IMR-90 (cell line): ENCODE data around the gene MAVS. TPM values are rescaled to one million over a fixed set of nuclear protein-coding genes. Genes with fewer than 3 reads are reported as not detected.

Source experiments
- ATAC-seq: fragments of 200-7000 bp; cut with Tn5 transposase; 2 replicates; pipeline ENCODE4 v1.9.1; 2020; ENCODE audit warnings: low read depth, mild to moderate bottlenecking, moderate library complexity
- BruUV-seq: library from RNA; stranded (reverse); fragments of 400-500 nt; replicated peaks from 2 replicates; lab custom pipeline; 2021; lab: Mats Ljungman, UMichigan
- CTCF ChIA-PET: fragments of 300-600 bp; formaldehyde crosslinking; extraction: SDS; loops from one replicate; lab custom pipeline; 2021; ENCODE audit warnings: antibody characterized with exemption; lab: Yijun Ruan, JAX
- POLR2A ChIA-PET: fragments of 300-600 bp; sonication (Branson Sonifier 250); formaldehyde crosslinking; loops from one replicate; lab custom pipeline; 2022; ENCODE audit warnings: antibody characterized with exemption; ENCODE audit not compliant: unreplicated experiment; lab: Charles Lee
- DNase-seq: peaks from one replicate; pipeline ENCODE4 v3.0.0; 2013
- H2AFZ ChIP-seq: replicated peaks from 2 replicates; pipeline ENCODE3; 2013; ENCODE audit warnings: low read length, mild to moderate bottlenecking; ENCODE audit not compliant: poor library complexity
- H2AK5ac ChIP-seq: 2 replicates; pipeline ENCODE4 v1.6.1; 2013; ENCODE audit warnings: low read depth, low read length, inconsistent platforms
- H2AK9ac ChIP-seq: replicated peaks from 2 replicates; pipeline ENCODE3; 2013; ENCODE audit warnings: mild to moderate bottlenecking, low read depth, low read length, moderate library complexity; ENCODE audit not compliant: poor library complexity
- H2BK120ac ChIP-seq: 2 replicates; pipeline ENCODE4 v1.6.1; 2013; ENCODE audit warnings: low read depth, low read length, inconsistent platforms
- H2BK15ac ChIP-seq: 3 replicates; pipeline ENCODE4 v1.6.1; 2013; ENCODE audit warnings: low read depth, low read length, inconsistent platforms
- H2BK20ac ChIP-seq: 2 replicates; pipeline ENCODE4 v1.6.1; 2013; ENCODE audit warnings: low read depth, mild to moderate bottlenecking, inconsistent platforms, low read length, moderate library complexity
- H2BK5ac ChIP-seq: 2 replicates; pipeline ENCODE4 v1.6.1; 2013; ENCODE audit warnings: mild to moderate bottlenecking, low read depth, low read length, inconsistent platforms; ENCODE audit not compliant: poor library complexity, severe bottlenecking
- H3K14ac ChIP-seq: replicated peaks from 2 replicates; pipeline ENCODE4 v1.6.1; 2013; ENCODE audit warnings: low read depth, low read length, inconsistent platforms
- H3K18ac ChIP-seq: 2 replicates; pipeline ENCODE4 v1.6.1; 2013; ENCODE audit warnings: low read depth, low read length, control low read depth
- H3K23ac ChIP-seq: 2 replicates; pipeline ENCODE4 v1.6.1; 2013; ENCODE audit warnings: low read depth, low read length, inconsistent platforms
- H3K27ac ChIP-seq: 2 replicates; pipeline ENCODE4 v1.5.1; 2013; ENCODE audit warnings: mild to moderate bottlenecking, control low read depth, low read length; ENCODE audit not compliant: insufficient read depth
- H3K27me3 ChIP-seq: 2 replicates; pipeline ENCODE4 v1.6.1; 2013; ENCODE audit warnings: low read length; ENCODE audit not compliant: control insufficient read depth, insufficient read depth
- H3K36me3 ChIP-seq: 2 replicates; pipeline ENCODE4 v1.6.1; 2013; ENCODE audit warnings: low read length, mixed read lengths; ENCODE audit not compliant: control insufficient read depth, insufficient read depth
- H3K4ac ChIP-seq: 2 replicates; pipeline ENCODE4 v1.6.1; 2013; ENCODE audit warnings: low read depth, low read length, inconsistent platforms
- H3K4me1 ChIP-seq: 2 replicates; pipeline ENCODE4 v1.6.1; 2013; ENCODE audit warnings: low read length, mixed read lengths; ENCODE audit not compliant: control insufficient read depth, insufficient read depth
- H3K4me2 ChIP-seq: 2 replicates; pipeline ENCODE4 v1.6.1; 2013; ENCODE audit warnings: low read depth, mild to moderate bottlenecking, control low read depth, low read length, moderate library complexity
- H3K4me3 ChIP-seq: 2 replicates; pipeline ENCODE4 v1.5.1; 2013; ENCODE audit warnings: low read depth, mild to moderate bottlenecking, control low read depth, low read length, moderate library complexity; ENCODE audit not compliant: insufficient read depth
- H3K56ac ChIP-seq: 2 replicates; pipeline ENCODE4 v1.6.1; 2013; ENCODE audit warnings: low read length, inconsistent platforms; ENCODE audit not compliant: insufficient read depth; ENCODE audit errors: extremely low read depth
- H3K79me1 ChIP-seq, 2 experiments: 2 replicates each; pipeline ENCODE4 v1.6.1; 2013; ENCODE audit warnings: low read length in 2 of 2, inconsistent platforms in 1 of 2, low read depth in 1 of 2
- H3K9ac ChIP-seq: 2 replicates; pipeline ENCODE4 v1.6.1; 2013; ENCODE audit warnings: low read depth, low read length, control low read depth
- H3K9me1 ChIP-seq: 2 replicates; pipeline ENCODE4 v1.6.1; 2013; ENCODE audit warnings: low read length, inconsistent platforms; ENCODE audit not compliant: insufficient read depth
- H3K9me3 ChIP-seq: 2 replicates; pipeline ENCODE4 v1.6.1; 2013; ENCODE audit warnings: low read length; ENCODE audit not compliant: control insufficient read depth, insufficient read depth
- H4K20me1 ChIP-seq: 2 replicates; pipeline ENCODE4 v1.6.1; 2013; ENCODE audit warnings: low read length, inconsistent platforms; ENCODE audit not compliant: insufficient read depth
- H4K5ac ChIP-seq: 2 replicates; pipeline ENCODE4 v1.6.1; 2013; ENCODE audit warnings: mild to moderate bottlenecking, low read depth, low read length, control low read depth
- H4K8ac ChIP-seq, 2 experiments: 2 replicates each; pipeline ENCODE4 v1.6.1; 2013; ENCODE audit warnings: low read depth in 2 of 2, low read length in 2 of 2, control low read depth in 1 of 2, inconsistent platforms in 1 of 2
- H4K91ac ChIP-seq: 2 replicates; pipeline ENCODE4 v1.6.1; 2013; ENCODE audit warnings: low read depth, low read length, inconsistent platforms; ENCODE audit not compliant: insufficient read depth
- BHLHE40 ChIP-seq: fragments of 150-350 bp; IDR thresholded peaks from 2 replicates; pipeline ENCODE4 v1.6.1; 2016; ENCODE audit warnings: mild to moderate bottlenecking, low read depth, low read length
- ELK1 ChIP-seq: fragments of 150-350 bp; IDR thresholded peaks from 2 replicates; pipeline ENCODE4 v1.6.1; 2016; ENCODE audit warnings: low read depth, mild to moderate bottlenecking, low read length, moderate library complexity, borderline replicate concordance
- MAFK ChIP-seq: IDR thresholded peaks from 2 replicates; pipeline ENCODE4 v1.6.1; 2012; ENCODE audit warnings: low read depth, low read length, improper control_type of control experiment
- RCOR1 ChIP-seq: IDR thresholded peaks from 2 replicates; pipeline ENCODE4 v1.6.1; 2012; ENCODE audit warnings: mild to moderate bottlenecking, low read length, improper control_type of control experiment; ENCODE audit not compliant: insufficient replicate concordance
- WGBS, 2 experiments: methylation state at CpG; one replicate each; pipeline versions ENCODE4 v1.1.5 to v1.1.7; 2013; ENCODE audit warnings: missing lambda C conversion rate in 2 of 2; ENCODE audit not compliant: insufficient read length in 1 of 2; ENCODE audit errors: extremely low coverage in 2 of 2; 5-methylcytosine and 5-hydroxymethylcytosine counted together
- dilution Hi-C: fragments of 300-500 bp; cut with HindIII; formaldehyde crosslinking; loops from one replicate; pipeline ENCODE4 v1.14.3; 2018; ENCODE audit warnings: low sequenced_read_pairs; ENCODE audit not compliant: unreplicated experiment
- in situ Hi-C: fragments of 300-500 bp; cut with MboI; formaldehyde crosslinking; loops from 3 replicates; pipeline ENCODE4 v1.14.3; 2019; ENCODE audit warnings: low sequenced_read_pairs, inconsistent platforms, mixed read lengths
- intact Hi-C: fragments of 100-400 bp; cut with micrococcal nuclease; formaldehyde crosslinking; loops from 2 replicates; pipeline ENCODE4 v1.10.0; 2022
- polyA plus RNA-seq, 3 experiments: library from polyadenylated mRNA; depleted of rRNA; stranded (reverse); fragments of >200 nt; gene quantifications; 2 replicates each; pipeline ENCODE4 v1.2.3, GENCODE V29; 2012; ENCODE audit warnings: low replicate concordance in 1 of 3
- total RNA-seq: library from RNA; depleted of rRNA; stranded (reverse); fragments of >200 nt; gene quantifications from 2 replicates; pipeline ENCODE4 v1.2.3, GENCODE V29; 2012

MAVS gene
- total and polyA plus RNA-seq, 2 of the 4 experiments (the other 2 are of a cell fraction): 10.4 to 15.6 TPM

DNA sequence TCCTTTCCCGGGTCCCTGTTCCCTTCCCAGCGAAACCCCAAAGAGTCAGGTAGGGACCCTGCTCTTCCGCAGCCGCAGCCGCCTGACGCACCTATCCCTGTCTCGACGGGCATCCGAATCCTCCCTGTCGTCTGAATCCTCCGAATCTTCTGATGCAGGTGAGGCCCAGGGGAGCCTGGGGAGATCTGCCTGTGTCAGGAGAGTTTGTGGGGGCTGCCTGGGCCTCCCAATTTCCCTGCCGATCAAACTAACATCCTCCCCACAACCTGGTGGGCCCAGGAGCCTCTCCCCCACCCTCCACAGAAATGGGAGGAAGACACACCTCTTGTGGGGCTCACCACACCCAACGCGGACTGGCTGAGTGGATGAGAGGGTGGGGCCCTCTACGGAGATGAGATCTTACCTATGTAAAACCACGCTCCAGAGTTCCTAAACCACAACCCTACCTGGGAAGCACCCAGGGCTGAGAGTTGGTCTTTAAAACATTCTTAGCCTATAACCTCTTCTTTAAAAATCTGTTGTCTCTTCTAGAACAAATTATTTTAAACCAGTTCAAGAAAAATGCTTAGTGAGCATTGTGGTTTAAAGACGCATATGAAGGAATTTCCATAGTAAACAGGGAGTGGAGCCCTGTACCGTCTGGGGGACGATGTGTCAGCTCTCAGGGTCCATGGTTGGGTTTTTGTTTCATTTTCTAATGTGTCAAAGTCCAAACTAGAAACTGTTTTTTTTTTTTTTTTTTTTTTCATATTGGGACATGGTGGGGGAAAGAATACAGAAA lies 48.9 kb upstream of the MAVS start:
- H3K18ac ChIP-seq: 0 out of 2 replicates have a peak overlapping the region, but pooled peaks have one; percentile 8
- peak overlapping the region; percentile 86 for H3K27ac ChIP-seq
- H3K9me1 ChIP-seq: peaks cover 22% of the 10 kb centered on the region
- peak overlapping the region; percentile 76 for H3K4me2 ChIP-seq
- peak overlapping the region; percentile 68 for H2BK5ac ChIP-seq
- peak overlapping the region; percentile 38; the same call in 1 of the 2 replicates for H2BK20ac ChIP-seq
- ATAC-seq (no peak), DNase-seq (peak; percentile 67)
- H3K14ac ChIP-seq: 0 out of 2 replicates have a peak overlapping the region, but pooled peaks have one; percentile 43
- H3K4ac ChIP-seq: peak overlapping the region; percentile 74
- H3K9me3 ChIP-seq: no peaks in the 10 kb centered on the region
- H3K23ac ChIP-seq: peak overlapping the region; percentile 80; the same call in 1 of the 2 replicates
- H2BK15ac ChIP-seq: 0 out of 3 replicates have a peak overlapping the region, but pooled peaks have one; percentile 41
- H2AK5ac ChIP-seq: peak overlapping the region; percentile 69
- dilution Hi-C loops: no loop called here
- peaks cover 37% of the 10 kb centered on the region for H3K36me3 ChIP-seq
- peak overlapping the region; percentile 87 for H3K9ac ChIP-seq
- H3K27me3 ChIP-seq: no peaks in the 10 kb centered on the region
- peaks cover 26% of the 10 kb centered on the region for H3K4me1 ChIP-seq
- peak overlapping the region; percentile 63 for H4K91ac ChIP-seq
- 0 out of 2 replicates have a peak overlapping the region, but pooled peaks have one; percentile 4 for H4K5ac ChIP-seq
- H3K56ac ChIP-seq: peak overlapping the region; percentile 56; the same call in 1 of the 2 replicates
- POLR2A ChIA-PET: interaction anchor here (0.5 to 0.7 kb wide), 3 partner anchors 42 to 96 kb away, joined by 3 to 12 read pairs (median 7); no protein-coding TSS in a partner anchor
- H3K4me3 ChIP-seq: peak overlapping the region; percentile 82
- H3K79me1 ChIP-seq: peaks cover 36 to 75% of the 10 kb centered on the region in 2 experiments
- CTCF ChIA-PET: no interaction called here
- TF ChIP-seq BHLHE40: no peak
- TF ChIP-seq ELK1: no peak
- TF ChIP-seq RCOR1: no peak
- peak; percentile 90 for TF ChIP-seq MAFK
- intact Hi-C loops: loop anchor here (2.0 kb wide), 1 partner anchor 15 kb away; no protein-coding TSS in a partner anchor
- no TSS peak for BruUV-seq
- H4K8ac ChIP-seq: peak overlapping the region; percentile 44 to 85; a peak in 3 of 4 replicates
- no peaks in the 10 kb centered on the region for H4K20me1 ChIP-seq
- H2AK9ac ChIP-seq: peak overlapping the region; percentile 95
- H2AFZ ChIP-seq: no peak overlapping the region
- in situ Hi-C loops: no loop called here
- peak overlapping the region; percentile 74 for H2BK120ac ChIP-seq
- no CpG with 5 or more reads among the region's 19 CpGs for WGBS, 2 experiments
